ENCODE measurements around the gene TOM1L2.

GRCh38 chr17:17855976-17856375 lies 116.2 kb downstream of the TOM1L2 start:
- no peak for TF ChIP-seq CTCF (IDR thresholded peaks at IDR 0.05; ENCODE audit: poor library complexity, severe bottlenecking)
- TF ChIP-seq REST (IDR thresholded peaks at IDR 0.05; ENCODE audit: borderline replicate concordance): no peak
- TF ChIP-seq RAD21 (conservative IDR thresholded peaks at IDR 0.05): no peak
- no peak for TF ChIP-seq EZH2 (IDR thresholded peaks at IDR 0.05; ENCODE audit: borderline replicate concordance, insufficient read depth, low read length, poor library complexity, severe bottlenecking)
- no peak for TF ChIP-seq EP300 (conservative IDR thresholded peaks at IDR 0.05; ENCODE audit: poor library complexity, severe bottlenecking)

Data from neural cell (in vitro differentiated cells).